Lung (tissue), 12 donors: ENCODE measurements around the gene PPIP5K2. TPM values are rescaled to one million over a fixed set of nuclear protein-coding genes. Genes with fewer than 3 reads are reported as not detected.

Source experiments
- ATAC-seq: fragments of 200-7000 bp; cut with Tn5 transposase; one replicate; pipeline ENCODE4 v1.9.1; 2020; ENCODE audit warnings: moderate number of reproducible peaks; ENCODE audit not compliant: insufficient read depth, low FRiP score
- DNase-seq, 3 donors: peaks; one replicate each; pipeline ENCODE4 v3.0.0-alpha.2; 2013 to 2017
- H3K27ac ChIP-seq, 2 donors: one replicate each; pipeline ENCODE4 v1.5.1; 2013; ENCODE audit warnings: mild to moderate bottlenecking in 2 of 2, moderate library complexity in 2 of 2, control low read depth in 1 of 2, inconsistent platforms in 1 of 2, low read depth in 1 of 2, low read length in 1 of 2
- H3K27me3 ChIP-seq, 3 donors: one replicate each; pipeline ENCODE4 v1.5.1; 2013; ENCODE audit warnings: low read length in 2 of 3; ENCODE audit not compliant: control insufficient read depth in 3 of 3, insufficient read depth in 3 of 3
- H3K36me3 ChIP-seq, 4 donors: one replicate each; pipeline ENCODE4 v1.5.1; 2013; ENCODE audit warnings: low read length in 4 of 4, mild to moderate bottlenecking in 1 of 4, moderate library complexity in 1 of 4; ENCODE audit not compliant: control insufficient read depth in 4 of 4, insufficient read depth in 4 of 4
- H3K4me1 ChIP-seq, 5 donors: one replicate each; pipeline ENCODE4 v1.5.1; 2013; ENCODE audit warnings: low read length in 5 of 5, mild to moderate bottlenecking in 2 of 5, moderate library complexity in 1 of 5; ENCODE audit not compliant: control insufficient read depth in 5 of 5, insufficient read depth in 5 of 5
- H3K4me3 ChIP-seq: one replicate; pipeline ENCODE4 v1.5.1; 2013; ENCODE audit warnings: mild to moderate bottlenecking, control low read depth, moderate library complexity
- H3K9ac ChIP-seq, 2 donors: one replicate each; pipeline ENCODE4 v1.5.1; 2013; ENCODE audit warnings: low read length in 2 of 2, control low read depth in 1 of 2; ENCODE audit not compliant: insufficient read depth in 1 of 2
- H3K9me3 ChIP-seq, 4 donors: one replicate each; pipeline ENCODE4 v1.5.1; 2013; ENCODE audit warnings: low read length in 3 of 4, mild to moderate bottlenecking in 1 of 4, moderate library complexity in 1 of 4; ENCODE audit not compliant: control insufficient read depth in 4 of 4, insufficient read depth in 3 of 4
- WGBS, 2 donors: extraction: QIAGEN DNeasy Blood & Tissue Kit; methylation state at CpG; one replicate each; pipeline ENCODE4 v1.1.7; 2013; 5-methylcytosine and 5-hydroxymethylcytosine counted together
- polyA plus RNA-seq, 2 donors: library from polyadenylated mRNA; stranded (reverse); fragments of 200-250 nt; gene quantifications; one replicate each; pipeline ENCODE4 v1.2.1, GENCODE V29; 2013
- total RNA-seq, 2 donors: library from RNA; depleted of rRNA in 1 of 2; stranded (reverse); fragments of >200 nt in 1 of 2; gene quantifications; one replicate each; pipeline ENCODE4 v1.2.1, GENCODE V29; 2014 to 2021
- TF ChIP-seq, protein P1 (sequence below): IDR thresholded peaks from 2 replicates; pipeline ENCODE4 v1.5.1; 2012; ENCODE audit warnings: mild to moderate bottlenecking; ENCODE audit errors: control extremely low read depth, extremely low read depth
- donor health status: control.
- donor health status: control.
- donor health status: Bipolar disorder and iron deficiency.
- donor health status: healthy.
- donor health status: DM: yes; HTN: yes; CAD: no.

The PPIP5K2 gene
- total and polyA plus RNA-seq, 4 donors: 15.4 to 109 (median 33.5) TPM

DNA sequence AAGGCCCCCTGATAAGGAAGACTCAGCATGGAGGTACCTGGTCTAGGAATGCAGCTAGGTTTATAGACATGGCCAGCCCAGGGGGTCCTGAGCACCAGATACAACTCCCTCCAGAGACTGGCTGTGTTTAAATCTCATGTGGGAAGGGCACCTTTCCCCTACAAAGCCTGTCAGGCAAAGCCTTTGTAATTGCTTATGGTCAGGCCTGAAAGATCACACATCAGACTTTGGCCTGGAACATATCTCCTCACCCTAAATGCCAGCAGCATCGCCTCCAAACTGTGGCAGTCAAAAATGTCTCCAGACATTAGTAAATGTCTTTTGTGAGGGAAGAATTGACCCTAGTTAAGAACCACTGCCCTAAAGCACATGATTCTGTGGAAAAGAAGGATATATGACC is 86.9 kb downstream of the PPIP5K2 start:
- 97 to 100% methylated on average over 1 of the region's 1 CpG for WGBS, 2 donors
- no peaks in the 10 kb centered on the region for H3K9me3 ChIP-seq
- peak in 1 of 3 donors; percentile 12 for DNase-seq
- H3K36me3 ChIP-seq: peaks cover 0 to 9% (median 2%) of the 10 kb centered on the region in 4 donors
- no peak overlapping the region for H3K4me3 ChIP-seq
- TF ChIP-seq, protein P1, sequence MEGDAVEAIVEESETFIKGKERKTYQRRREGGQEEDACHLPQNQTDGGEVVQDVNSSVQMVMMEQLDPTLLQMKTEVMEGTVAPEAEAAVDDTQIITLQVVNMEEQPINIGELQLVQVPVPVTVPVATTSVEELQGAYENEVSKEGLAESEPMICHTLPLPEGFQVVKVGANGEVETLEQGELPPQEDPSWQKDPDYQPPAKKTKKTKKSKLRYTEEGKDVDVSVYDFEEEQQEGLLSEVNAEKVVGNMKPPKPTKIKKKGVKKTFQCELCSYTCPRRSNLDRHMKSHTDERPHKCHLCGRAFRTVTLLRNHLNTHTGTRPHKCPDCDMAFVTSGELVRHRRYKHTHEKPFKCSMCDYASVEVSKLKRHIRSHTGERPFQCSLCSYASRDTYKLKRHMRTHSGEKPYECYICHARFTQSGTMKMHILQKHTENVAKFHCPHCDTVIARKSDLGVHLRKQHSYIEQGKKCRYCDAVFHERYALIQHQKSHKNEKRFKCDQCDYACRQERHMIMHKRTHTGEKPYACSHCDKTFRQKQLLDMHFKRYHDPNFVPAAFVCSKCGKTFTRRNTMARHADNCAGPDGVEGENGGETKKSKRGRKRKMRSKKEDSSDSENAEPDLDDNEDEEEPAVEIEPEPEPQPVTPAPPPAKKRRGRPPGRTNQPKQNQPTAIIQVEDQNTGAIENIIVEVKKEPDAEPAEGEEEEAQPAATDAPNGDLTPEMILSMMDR: no peak
- peaks cover 0 to 3% (median 0%) of the 10 kb centered on the region in 5 donors for H3K4me1 ChIP-seq
- H3K27me3 ChIP-seq: no peaks in the 10 kb centered on the region
- no peak overlapping the region for H3K9ac ChIP-seq
- no peak overlapping the region for H3K27ac ChIP-seq
- no peak for ATAC-seq

DNA sequence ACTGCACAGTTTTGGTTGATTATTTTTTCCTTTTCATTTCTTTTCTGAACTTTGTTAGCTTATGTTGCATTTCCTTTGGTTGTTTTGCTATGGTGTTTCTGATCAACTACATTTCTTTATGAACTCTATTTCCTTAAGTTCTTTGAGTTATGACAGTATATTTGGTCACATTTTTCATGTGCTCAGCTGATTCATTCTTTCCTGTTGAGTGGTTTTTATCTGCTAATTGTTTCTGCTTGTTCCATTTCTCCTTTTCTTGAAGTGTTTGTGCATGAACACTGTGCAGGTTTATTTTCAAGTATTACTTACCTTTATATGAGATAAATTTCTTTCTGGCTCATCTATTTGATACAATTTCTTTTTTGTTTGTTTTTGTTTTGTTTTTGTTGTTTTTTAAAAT is 87.6 kb downstream of the PPIP5K2 start:
- TF ChIP-seq, protein P1: no peak
- Histone ChIP-seq H3K27me3 (no peaks in the 10 kb centered on the region), H3K27ac (no peak overlapping the region), H3K9ac (no peak overlapping the region), H3K4me1 (peaks cover 0 to 3% (median 0%) of the 10 kb centered on the region in 5 donors), H3K4me3 (no peak overlapping the region), H3K9me3 (no peaks in the 10 kb centered on the region), H3K36me3 (peaks cover 0 to 9% (median 2%) of the 10 kb centered on the region in 4 donors)
- no peak for ATAC-seq
- DNase-seq: no peak

DNA sequence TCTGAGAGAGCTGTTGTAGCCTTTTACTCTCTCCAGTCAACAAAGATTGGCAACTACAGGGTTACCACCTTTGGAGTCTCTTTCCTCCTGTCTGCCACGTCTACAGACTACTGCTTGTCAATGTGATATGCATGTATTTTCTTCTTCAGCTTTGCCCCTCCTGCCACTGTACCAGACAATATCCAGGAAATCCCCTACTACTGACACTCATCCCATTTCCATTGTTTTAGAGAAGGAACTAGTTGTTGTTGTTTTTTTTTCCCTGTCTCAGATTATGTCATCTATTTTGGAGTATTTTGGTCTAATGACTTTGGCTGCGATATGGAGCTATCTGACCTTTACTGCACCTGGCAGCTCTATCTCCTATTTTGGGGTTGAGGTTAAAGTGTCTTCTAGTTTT is 88.4 kb downstream of the PPIP5K2 start:
- TF ChIP-seq, protein P1: no peak
- ATAC-seq: no peak
- no peak for DNase-seq
- 68 to 77% methylated on average over 2 of the region's 2 CpGs for WGBS, 2 donors
- no peak overlapping the region for H3K4me3 ChIP-seq
- H3K9ac ChIP-seq: no peak overlapping the region
- peaks cover 0 to 9% (median 2%) of the 10 kb centered on the region in 4 donors for H3K36me3 ChIP-seq
- H3K4me1 ChIP-seq: peaks cover 0 to 3% (median 0%) of the 10 kb centered on the region in 5 donors
- H3K9me3 ChIP-seq: no peaks in the 10 kb centered on the region
- no peaks in the 10 kb centered on the region for H3K27me3 ChIP-seq
- H3K27ac ChIP-seq: no peak overlapping the region

DNA sequence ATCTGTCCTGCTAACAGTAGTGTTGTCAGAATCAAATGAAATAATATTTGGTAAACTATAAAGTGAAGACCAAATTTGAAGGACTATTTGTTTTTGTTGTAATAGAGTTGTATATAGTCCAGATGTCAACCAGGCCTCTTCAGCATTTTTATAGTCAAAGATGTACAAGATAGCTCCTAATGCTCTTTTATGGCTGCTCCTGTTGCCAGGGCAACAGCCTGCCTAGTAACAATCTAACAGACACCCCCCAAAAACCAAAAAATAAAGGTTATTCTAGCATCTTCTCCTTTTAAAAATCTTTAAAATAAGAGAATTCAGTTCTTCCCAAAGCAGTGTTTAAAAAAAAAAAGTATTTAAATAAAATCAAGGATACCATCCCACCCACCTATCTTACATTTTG is 89.0 kb downstream of the PPIP5K2 start:
- Histone ChIP-seq H3K27ac (no peak overlapping the region), H3K4me1 (peaks cover 0 to 3% (median 0%) of the 10 kb centered on the region in 5 donors), H3K36me3 (peaks cover 0 to 5% (median 2%) of the 10 kb centered on the region in 4 donors), H3K9me3 (no peaks in the 10 kb centered on the region), H3K9ac (no peak overlapping the region), H3K4me3 (no peak overlapping the region), H3K27me3 (no peaks in the 10 kb centered on the region)
- ATAC-seq: no peak
- TF ChIP-seq, protein P1: no peak
- no peak for DNase-seq
